Mesenchymal stem cell (in vitro differentiated cells and primary cell): Measurements from ENCODE around the gene SERPINB13.

Source experiments
- DNase-seq: peaks from one replicate; pipeline ENCODE4 v3.0.0-alpha.2; 2013
- H2AFZ ChIP-seq: one replicate; pipeline ENCODE4 v1.6.1; 2013; ENCODE audit warnings: low read depth, mild to moderate bottlenecking, control low read depth, inconsistent platforms, low read length, moderate library complexity
- H2AK5ac ChIP-seq: 2 replicates; pipeline ENCODE4 v1.6.1; 2013; ENCODE audit warnings: low read length, moderate library complexity, mild to moderate bottlenecking, inconsistent platforms; ENCODE audit not compliant: severe bottlenecking
- H2BK120ac ChIP-seq: one replicate; pipeline ENCODE4 v1.6.1; 2013; ENCODE audit warnings: low read depth, mild to moderate bottlenecking, inconsistent platforms, low read length, moderate library complexity
- H2BK12ac ChIP-seq, 2 experiments: one replicate each; pipeline ENCODE4 v1.6.1; 2013; ENCODE audit warnings: inconsistent platforms in 2 of 2, low read length in 2 of 2, mild to moderate bottlenecking in 2 of 2, moderate library complexity in 2 of 2, control low read depth in 1 of 2
- H2BK15ac ChIP-seq: one replicate; pipeline ENCODE4 v1.6.1; 2013; ENCODE audit warnings: mild to moderate bottlenecking, low read depth, inconsistent platforms; ENCODE audit not compliant: poor library complexity, severe bottlenecking
- H2BK5ac ChIP-seq: 2 replicates; pipeline ENCODE4 v1.6.1; 2013; ENCODE audit warnings: low read depth, mild to moderate bottlenecking, low read length, control low read depth, inconsistent platforms; ENCODE audit not compliant: poor library complexity, severe bottlenecking
- H3K14ac ChIP-seq, 2 experiments: one replicate each; pipeline ENCODE4 v1.6.1; 2013; ENCODE audit warnings: inconsistent platforms in 2 of 2, low read length in 2 of 2, control low read depth in 1 of 2, mild to moderate bottlenecking in 1 of 2, moderate library complexity in 1 of 2
- H3K18ac ChIP-seq, 2 experiments: one replicate each; pipeline ENCODE4 v1.6.1; 2013; ENCODE audit warnings: inconsistent platforms in 2 of 2, low read length in 2 of 2, control low read depth in 1 of 2, low read depth in 1 of 2, mild to moderate bottlenecking in 1 of 2
- H3K23ac ChIP-seq, 2 experiments: one replicate each; pipeline ENCODE4 v1.6.1; 2013; ENCODE audit warnings: inconsistent platforms in 2 of 2, low read length in 2 of 2, mild to moderate bottlenecking in 2 of 2, moderate library complexity in 2 of 2, control low read depth in 1 of 2
- H3K27ac ChIP-seq: 2 replicates; pipeline ENCODE4 v1.5.1; 2013; ENCODE audit warnings: mild to moderate bottlenecking, moderate library complexity, low read length, control low read depth, inconsistent platforms; ENCODE audit not compliant: poor library complexity, severe bottlenecking
- H3K27me3 ChIP-seq, 2 experiments: 2 replicates each; pipeline versions ENCODE4 v1.6.1 to v1.7.0; 2013; ENCODE audit warnings: low read length in 2 of 2, mild to moderate bottlenecking in 2 of 2, moderate library complexity in 2 of 2, control low read depth in 1 of 2, inconsistent platforms in 1 of 2; ENCODE audit not compliant: control insufficient read depth in 1 of 2, insufficient read depth in 1 of 2
- H3K36me3 ChIP-seq, 2 experiments: 2 replicates each; pipeline versions ENCODE4 v1.6.1 to v1.7.0; 2013; ENCODE audit warnings: low read length in 2 of 2, control low read depth in 1 of 2, inconsistent platforms in 1 of 2, low read depth in 1 of 2, mild to moderate bottlenecking in 1 of 2; ENCODE audit not compliant: insufficient read depth in 2 of 2, control insufficient read depth in 1 of 2
- H3K4ac ChIP-seq, 2 experiments: one replicate each; pipeline ENCODE4 v1.6.1; 2013; ENCODE audit warnings: inconsistent platforms in 2 of 2, low read length in 2 of 2, mild to moderate bottlenecking in 2 of 2, moderate library complexity in 2 of 2, control low read depth in 1 of 2, low read depth in 1 of 2
- H3K4me1 ChIP-seq: 2 replicates; pipeline ENCODE4 v1.6.1; 2013; ENCODE audit warnings: low read depth, low read length, control low read depth; ENCODE audit not compliant: control insufficient read depth, insufficient read depth
- H3K4me2 ChIP-seq: 2 replicates; pipeline ENCODE4 v1.6.1; 2013; ENCODE audit warnings: low read length, mild to moderate bottlenecking, inconsistent platforms; ENCODE audit not compliant: poor library complexity, severe bottlenecking
- H3K4me3 ChIP-seq, 2 experiments: 2 replicates each; pipeline versions ENCODE4 v1.5.1 to v1.7.0; 2013; ENCODE audit warnings: low read length in 2 of 2, mild to moderate bottlenecking in 2 of 2, control low read depth in 1 of 2, low read depth in 1 of 2; ENCODE audit not compliant: insufficient read depth in 1 of 2
- H3K79me1 ChIP-seq: replicated peaks from 2 replicates; pipeline ENCODE4 v1.6.1; 2013; ENCODE audit warnings: mild to moderate bottlenecking, control low read depth, low read length, inconsistent platforms; ENCODE audit not compliant: poor library complexity, severe bottlenecking
- H3K9ac ChIP-seq: 2 replicates; pipeline ENCODE4 v1.7.0; 2013; ENCODE audit warnings: mild to moderate bottlenecking, low read length, moderate library complexity
- H3K9me3 ChIP-seq: 2 replicates; pipeline ENCODE4 v1.7.0; 2013; ENCODE audit warnings: mild to moderate bottlenecking, low read length; ENCODE audit not compliant: control insufficient read depth
- H4K8ac ChIP-seq: one replicate; pipeline ENCODE4 v1.6.1; 2013; ENCODE audit warnings: inconsistent platforms, mild to moderate bottlenecking, low read length, moderate library complexity
- H4K91ac ChIP-seq: one replicate; pipeline ENCODE4 v1.6.1; 2013; ENCODE audit warnings: mild to moderate bottlenecking, low read length, inconsistent platforms
- WGBS: methylation state at CpG from one replicate; pipeline ENCODE4 v1.1.7; 2013; ENCODE audit warnings: mixed read lengths; 5-methylcytosine and 5-hydroxymethylcytosine counted together

The SERPINB13 gene

GRCh38 chr18:63575681-63576080, 11.5 kb upstream of the SERPINB13 start:
- H3K27me3 ChIP-seq, result peaks cover 0 to 4% of the 10 kb centered on the region in 2 experiments
- no peak overlapping the region for H2AFZ ChIP-seq

GRCh38 chr18:63578357-63578958, 8.7 kb upstream of the SERPINB13 start:
- H3K9ac ChIP-seq, result no peak overlapping the region
- H3K23ac ChIP-seq, result no peak overlapping the region
- H3K79me1 ChIP-seq, result no peaks in the 10 kb centered on the region
- H2BK12ac ChIP-seq, result no peak overlapping the region
- no peak overlapping the region for H3K4me2 ChIP-seq
- no peak overlapping the region for H2AFZ ChIP-seq
- no peak overlapping the region for H4K91ac ChIP-seq
- H2BK5ac ChIP-seq, result peak overlapping the region; percentile 44
- no peaks in the 10 kb centered on the region for H3K9me3 ChIP-seq
- no peak overlapping the region for H4K8ac ChIP-seq
- H2BK15ac ChIP-seq, result no peak overlapping the region
- no peaks in the 10 kb centered on the region for H3K36me3 ChIP-seq
- H3K18ac ChIP-seq, result no peak overlapping the region
- no peak overlapping the region for H2BK120ac ChIP-seq
- H3K27ac ChIP-seq, result no peak overlapping the region
- no peak overlapping the region for H3K4me3 ChIP-seq
- no peak overlapping the region for H3K14ac ChIP-seq
- H3K27me3 ChIP-seq, result peaks cover 0 to 4% of the 10 kb centered on the region in 2 experiments
- no peak overlapping the region for H2AK5ac ChIP-seq
- WGBS, result 0% methylated on average over 2 of the region's 5 CpGs
- DNase-seq, result peak; percentile 47
- no peak overlapping the region for H3K4ac ChIP-seq
- no peaks in the 10 kb centered on the region for H3K4me1 ChIP-seq

More at GRCh38 chr18:63575681-63576080, 11.5 kb upstream of the SERPINB13 start:
- no peak overlapping the region for H2BK12ac ChIP-seq
- no peak overlapping the region for H3K4me3 ChIP-seq
- H2BK5ac ChIP-seq, result no peak overlapping the region
- no peaks in the 10 kb centered on the region for H3K36me3 ChIP-seq
- no peak overlapping the region for H3K27ac ChIP-seq
- no peaks in the 10 kb centered on the region for H3K9me3 ChIP-seq
- H4K91ac ChIP-seq, result no peak overlapping the region
- no peak overlapping the region for H3K14ac ChIP-seq
- no peak overlapping the region for H3K18ac ChIP-seq
- no peak overlapping the region for H4K8ac ChIP-seq
- no peak overlapping the region for H2BK120ac ChIP-seq
- H3K9ac ChIP-seq, result no peak overlapping the region
- H2BK15ac ChIP-seq, result no peak overlapping the region
- no peak overlapping the region for H3K4me2 ChIP-seq
- DNase-seq, result no peak
- no peak overlapping the region for H3K23ac ChIP-seq
- H3K79me1 ChIP-seq, result no peaks in the 10 kb centered on the region
- H2AK5ac ChIP-seq, result no peak overlapping the region
- no peaks in the 10 kb centered on the region for H3K4me1 ChIP-seq
- no peak overlapping the region for H3K4ac ChIP-seq

- no peak overlapping the region for H3K4me2 ChIP-seq
- no peak overlapping the region for H4K91ac ChIP-seq
- no peaks in the 10 kb centered on the region for H3K36me3 ChIP-seq
- no peak overlapping the region for H3K18ac ChIP-seq
- H2AK5ac ChIP-seq, result no peak overlapping the region
- H3K4me3 ChIP-seq, result no peak overlapping the region
- WGBS, result 40% methylated on average over 1 of the region's 2 CpGs
- H3K14ac ChIP-seq, result no peak overlapping the region
- no peaks in the 10 kb centered on the region for H3K79me1 ChIP-seq
- no peak overlapping the region for H2BK12ac ChIP-seq
- peaks cover 0 to 4% of the 10 kb centered on the region in 2 experiments for H3K27me3 ChIP-seq
- no peaks in the 10 kb centered on the region for H3K4me1 ChIP-seq
- no peaks in the 10 kb centered on the region for H3K9me3 ChIP-seq
- H3K27ac ChIP-seq, result no peak overlapping the region
- no peak for DNase-seq
- no peak overlapping the region for H2BK5ac ChIP-seq
- H3K9ac ChIP-seq, result no peak overlapping the region
- H2BK120ac ChIP-seq, result no peak overlapping the region
- H2BK15ac ChIP-seq, result no peak overlapping the region
- H2AFZ ChIP-seq, result no peak overlapping the region
- H3K23ac ChIP-seq, result no peak overlapping the region
- no peak overlapping the region for H4K8ac ChIP-seq
- H3K4ac ChIP-seq, result no peak overlapping the region
Observed at GRCh38 chr18:63579616-63580015, 7.5 kb upstream of the SERPINB13 start.

- no peak overlapping the region for H2AK5ac ChIP-seq
- H3K9ac ChIP-seq, result no peak overlapping the region
- no peaks in the 10 kb centered on the region for H3K9me3 ChIP-seq
- no peak overlapping the region for H2BK120ac ChIP-seq
- no peak overlapping the region for H2BK12ac ChIP-seq
- no peak overlapping the region for H3K27ac ChIP-seq
- no peaks in the 10 kb centered on the region for H3K79me1 ChIP-seq
- no peak overlapping the region for H3K4me2 ChIP-seq
- H3K36me3 ChIP-seq, result no peaks in the 10 kb centered on the region
- no peak overlapping the region for H3K14ac ChIP-seq
- DNase-seq, result no peak
- no peak overlapping the region for H4K91ac ChIP-seq
- peaks cover under 1 to 3% of the 10 kb centered on the region in 2 experiments for H3K27me3 ChIP-seq
- no peak overlapping the region for H2BK5ac ChIP-seq
- H3K4ac ChIP-seq, result no peak overlapping the region
- no peak overlapping the region for H3K23ac ChIP-seq
- no peak overlapping the region for H3K4me3 ChIP-seq
- no peak overlapping the region for H3K18ac ChIP-seq
- no peak overlapping the region for H2BK15ac ChIP-seq
- H3K4me1 ChIP-seq, result no peaks in the 10 kb centered on the region
- no peak overlapping the region for H2AFZ ChIP-seq
- WGBS, result 92% methylated on average over 3 of the region's 4 CpGs
- no peak overlapping the region for H4K8ac ChIP-seq
Observed at GRCh38 chr18:63585988-63586387, 1.2 kb upstream of the SERPINB13 start.
